ENCODE results near the gene SALL3.

GRCh38 chr18:79043288-79043687, 63.7 kb downstream of the SALL3 start:
- no peak for TF ChIP-seq POLR2A (IDR thresholded peaks at IDR 0.05)
- no peak for TF ChIP-seq CTCF (IDR thresholded peaks at IDR 0.05)

All from lower leg skin (tissue), 3 donors.